NCI-H1930 (cell line): ENCODE measurements around the gene MYO1F.

Experiments
- DNase-seq, 2 experiments: peaks; one replicate each; lab custom pipeline; 2025; lab: John Stamatoyannopoulos, UW

Gene MYO1F

GRCh38 chr19:8491574-8491973 is 85.7 kb downstream of the MYO1F start:
- DNase-seq = no peak

DNA sequence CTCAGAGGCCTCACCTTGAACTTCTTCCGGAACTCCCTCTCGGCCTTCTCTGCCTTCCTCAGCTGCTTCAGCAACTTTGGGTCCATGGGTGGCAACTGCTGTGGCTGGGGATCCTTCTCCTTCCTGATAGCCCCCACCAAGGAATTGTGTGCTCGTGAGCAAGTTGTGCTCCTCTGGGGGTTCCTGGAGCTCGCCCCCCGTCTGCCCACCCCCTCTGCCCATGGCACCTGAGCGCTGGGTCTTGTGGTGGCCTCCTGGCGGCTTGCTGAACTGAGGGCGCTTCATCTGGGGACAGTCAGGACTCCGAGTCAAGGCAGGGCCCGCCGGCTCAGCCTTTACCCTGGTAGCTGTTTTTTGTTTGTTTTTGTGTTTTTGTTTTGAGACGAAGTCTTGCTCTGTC is 86.4 kb downstream of the MYO1F start:
- DNase-seq = no peak

DNA sequence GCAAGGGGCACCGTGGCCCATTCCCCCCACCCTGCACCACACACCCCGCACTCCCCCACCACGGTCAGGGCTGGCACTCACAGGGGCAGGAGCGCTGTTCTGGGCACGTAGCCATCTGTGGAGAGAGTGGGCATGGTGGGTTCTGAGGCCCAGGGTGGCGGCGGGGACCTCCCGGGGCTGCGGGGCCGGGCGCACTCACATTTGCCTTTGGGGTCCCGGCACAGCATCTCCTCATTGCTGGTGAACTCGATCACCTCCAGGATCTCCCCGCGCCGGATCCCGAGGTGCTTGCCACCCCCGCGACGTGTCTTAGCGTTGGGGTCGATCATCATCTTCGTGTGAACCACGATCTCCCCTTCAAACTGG is 86.9 kb downstream of the MYO1F start:
- DNase-seq = no peak

DNA sequence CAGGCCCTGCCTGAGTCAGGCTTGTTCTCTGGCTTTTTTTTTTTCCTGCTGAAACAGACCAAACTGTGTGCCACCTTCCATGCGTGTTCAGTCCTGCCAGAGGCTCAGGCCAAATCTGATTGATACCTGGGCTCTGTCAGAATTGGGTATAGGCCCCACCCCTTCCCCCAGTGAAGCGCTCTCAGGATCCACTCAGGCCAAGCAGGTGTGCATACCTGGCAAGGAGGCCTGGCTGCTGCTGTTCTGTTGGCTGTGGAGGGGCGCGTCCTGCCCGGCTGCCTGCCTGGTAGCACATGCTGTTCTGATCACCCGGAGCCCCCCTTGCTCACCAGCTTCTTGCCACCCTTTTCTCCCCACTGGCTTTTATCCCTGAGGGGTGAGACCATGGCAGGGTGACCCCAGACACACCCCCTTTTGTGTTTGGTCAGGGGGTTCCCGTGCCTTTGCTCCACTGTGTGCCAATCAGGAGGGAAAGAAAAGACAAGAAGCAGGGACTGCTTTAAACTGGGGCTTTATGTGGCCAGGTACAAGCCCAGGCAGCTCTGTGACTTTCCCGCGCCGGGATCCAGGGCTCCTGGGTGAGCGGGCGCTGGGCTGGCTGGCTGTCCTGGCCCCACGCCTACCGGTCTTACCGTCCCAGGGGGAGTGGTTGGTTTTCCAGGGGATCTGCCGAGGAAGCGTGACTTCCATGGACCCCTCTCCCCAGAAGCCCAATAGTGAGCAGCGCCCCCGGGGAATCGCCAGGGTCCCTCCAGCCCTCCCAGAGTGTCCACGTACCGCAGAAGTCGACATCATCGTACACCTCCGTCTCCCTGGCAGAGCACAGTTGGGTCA is 87.5 kb downstream of the MYO1F start:
- DNase-seq = no peak

- DNase-seq = no peak
Observed at GRCh38 chr19:8488365-8488764, 88.9 kb downstream of the MYO1F start.

GRCh38 chr19:8487137-8487851 is 89.9 kb downstream of the MYO1F start:
- no peak for DNase-seq

DNA sequence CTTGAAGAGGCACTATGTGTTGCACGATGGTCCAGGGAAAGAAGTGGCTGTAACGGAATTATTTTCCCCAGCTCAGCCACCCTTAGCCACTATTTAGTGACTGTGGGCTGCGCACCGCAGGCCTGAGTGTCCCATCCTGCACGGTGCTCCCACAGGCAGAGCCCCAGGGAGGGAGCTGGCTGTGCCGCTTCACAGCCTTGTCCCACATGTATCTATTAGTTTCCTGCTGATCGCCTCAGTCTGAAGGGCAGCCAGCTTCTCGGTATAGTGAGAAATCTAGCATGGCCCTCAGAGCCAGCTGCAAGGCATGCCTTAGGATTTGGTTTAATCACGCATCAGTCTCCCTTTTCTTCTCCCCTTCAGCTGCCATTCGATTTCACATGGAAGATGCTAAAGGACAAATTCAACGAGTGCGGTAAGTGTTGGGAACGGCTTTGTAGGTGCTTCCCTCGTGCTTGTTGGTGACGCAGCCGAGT is 90.5 kb downstream of the MYO1F start:
- DNase-seq = no peak

DNA sequence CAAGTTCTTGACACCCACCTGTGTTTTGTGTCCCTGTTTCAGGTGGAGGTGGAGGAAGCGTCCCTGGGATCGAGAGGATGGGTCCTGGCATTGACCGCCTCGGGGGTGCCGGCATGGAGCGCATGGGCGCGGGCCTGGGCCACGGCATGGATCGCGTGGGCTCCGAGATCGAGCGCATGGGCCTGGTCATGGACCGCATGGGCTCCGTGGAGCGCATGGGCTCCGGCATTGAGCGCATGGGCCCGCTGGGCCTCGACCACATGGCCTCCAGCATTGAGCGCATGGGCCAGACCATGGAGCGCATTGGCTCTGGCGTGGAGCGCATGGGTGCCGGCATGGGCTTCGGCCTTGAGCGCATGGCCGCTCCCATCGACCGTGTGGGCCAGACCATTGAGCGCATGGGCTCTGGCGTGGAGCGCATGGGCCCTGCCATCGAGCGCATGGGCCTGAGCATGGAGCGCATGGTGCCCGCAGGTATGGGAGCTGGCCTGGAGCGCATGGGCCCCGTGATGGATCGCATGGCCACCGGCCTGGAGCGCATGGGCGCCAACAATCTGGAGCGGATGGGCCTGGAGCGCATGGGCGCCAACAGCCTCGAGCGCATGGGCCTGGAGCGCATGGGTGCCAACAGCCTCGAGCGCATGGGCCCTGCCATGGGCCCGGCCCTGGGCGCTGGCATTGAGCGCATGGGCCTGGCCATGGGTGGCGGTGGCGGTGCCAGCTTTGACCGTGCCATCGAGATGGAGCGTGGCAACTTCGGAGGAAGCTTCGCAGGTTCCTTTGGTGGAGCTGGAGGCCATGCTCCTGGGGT is 91.5 kb downstream of the MYO1F start:
- no peak for DNase-seq

DNA sequence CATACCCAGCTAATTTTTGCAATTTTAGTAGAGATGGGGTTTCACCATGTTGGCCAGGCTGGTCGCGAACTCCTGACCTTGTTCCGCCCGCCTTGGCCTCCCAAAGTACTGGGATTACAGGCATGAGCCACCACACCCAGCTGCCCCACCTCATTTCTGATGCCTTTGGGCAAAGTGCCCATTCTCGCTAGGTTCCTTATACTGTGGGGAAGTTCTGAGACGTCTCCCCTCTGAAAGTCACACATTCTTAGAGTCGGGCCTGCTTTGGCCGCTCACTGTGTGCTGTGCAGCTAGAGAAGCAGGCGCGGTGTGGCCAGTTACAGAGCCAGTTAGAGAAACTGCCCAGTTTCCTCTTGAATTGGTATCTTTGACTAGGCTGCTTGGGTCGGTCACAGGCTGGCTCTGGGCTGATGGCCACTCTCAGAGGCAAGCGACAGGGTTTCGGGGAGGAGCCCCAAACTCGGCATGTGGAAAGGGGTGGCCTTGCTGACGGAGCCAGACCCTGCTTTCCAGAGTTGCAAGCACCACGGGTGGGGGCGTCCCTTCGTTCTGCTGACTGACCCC is 92.8 kb downstream of the MYO1F start:
- DNase-seq = no peak

DNA sequence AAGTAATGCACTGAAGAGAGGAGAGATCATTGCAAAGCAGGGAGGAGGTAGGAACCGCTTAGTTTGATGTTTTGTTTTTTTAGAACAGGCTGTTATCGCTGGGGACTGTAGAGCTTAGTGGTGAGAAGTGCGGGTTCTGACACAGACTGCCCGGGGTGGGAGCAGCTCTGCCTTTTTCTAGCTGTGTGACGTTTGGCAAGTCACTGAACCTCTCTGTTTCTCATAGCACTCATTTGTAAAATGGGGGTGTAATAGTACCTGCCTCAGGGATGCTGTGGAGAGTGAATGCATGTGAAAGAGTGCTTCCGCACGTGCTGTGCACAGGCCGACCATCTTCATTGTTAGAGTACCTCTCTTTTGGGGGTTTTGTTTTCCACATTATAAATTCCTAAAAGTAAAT is 94.1 kb downstream of the MYO1F start:
- DNase-seq = no peak

GRCh38 chr19:8482696-8483095 is 94.5 kb downstream of the MYO1F start:
- no peak for DNase-seq

- no peak for DNase-seq
Observed at GRCh38 chr19:8481616-8482015, 95.6 kb downstream of the MYO1F start.

- DNase-seq = no peak
Observed at GRCh38 chr19:8481201-8481600, 96.0 kb downstream of the MYO1F start.

- DNase-seq = no peak
Observed at GRCh38 chr19:8478598-8478997, 98.6 kb downstream of the MYO1F start.

DNA sequence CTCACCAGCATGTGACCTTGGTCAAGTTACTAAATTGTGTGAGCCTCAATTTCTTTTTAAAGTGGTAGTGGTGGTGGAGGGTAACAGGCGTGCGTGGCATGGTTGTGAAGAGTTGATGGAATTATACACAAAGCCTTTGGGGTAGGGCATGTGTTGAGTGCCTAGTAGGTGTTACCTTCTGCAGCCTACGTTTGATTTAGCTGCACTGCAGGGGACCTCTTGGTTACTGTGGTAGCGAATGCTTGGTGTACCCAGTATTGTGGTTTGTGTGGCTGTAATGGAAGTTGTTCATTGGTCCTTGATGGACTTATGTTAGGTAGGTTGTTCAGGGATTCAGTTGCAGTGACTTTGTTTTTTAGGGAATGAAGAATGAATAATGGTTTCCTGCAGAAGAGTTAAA is 99.4 kb downstream of the MYO1F start:
- no peak for DNase-seq

GRCh38 chr19:8476524-8476923 is 100.7 kb downstream of the MYO1F start:
- DNase-seq = no peak

DNA sequence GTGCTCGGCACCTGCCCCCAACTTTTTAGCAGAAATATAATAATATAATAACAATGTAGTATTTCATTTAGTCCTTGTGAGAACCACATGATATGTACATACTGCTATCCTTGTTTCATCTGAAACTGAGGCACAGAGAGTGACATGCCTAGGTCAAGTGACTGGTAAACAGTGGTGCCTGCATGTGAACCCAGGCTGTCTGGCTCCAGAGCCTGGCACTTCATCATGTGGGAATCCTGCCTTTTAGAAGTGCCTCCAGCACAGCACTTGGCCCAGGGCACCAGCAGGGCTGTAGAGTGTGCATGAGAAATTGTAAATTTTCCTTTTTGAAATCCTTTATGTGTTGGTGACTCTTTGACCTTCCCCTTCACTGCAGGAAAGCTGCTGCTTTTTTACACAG is 102.2 kb downstream of the MYO1F start:
- DNase-seq = no peak

- DNase-seq = no peak
Observed at GRCh38 chr19:8473648-8474476, 103.4 kb downstream of the MYO1F start.
